Loucy (cell line): Measurements from ENCODE around the gene DNMBP.
"Not testable (repeated sequence)": the region's sequence is repeated elsewhere in the genome, so short reads cannot be mapped to it uniquely, and the experiment has no call there.

ENCODE experiments used
- H2AFZ ChIP-seq: fragments of 200-600 bp; sonication (generic); 2 replicates; pipeline ENCODE4 v1.6.0; 2016; ENCODE audit warnings: antibody characterized with exemption, mild to moderate bottlenecking, low read length, moderate library complexity
- H3F3A ChIP-seq: fragments of 200-600 bp; 2 replicates; pipeline ENCODE4 v1.6.0; 2016; ENCODE audit warnings: antibody characterized with exemption, low read depth, mild to moderate bottlenecking
- H3K27me3 ChIP-seq: fragments of 200-600 bp; sonication (generic); 2 replicates; pipeline ENCODE4 v1.6.1; 2014; ENCODE audit warnings: low read length, mild to moderate bottlenecking; ENCODE audit not compliant: insufficient read depth, poor library complexity, severe bottlenecking
- H3K36me3 ChIP-seq: fragments of 200-600 bp; sonication (generic); 2 replicates; pipeline ENCODE4 v1.6.1; 2016; ENCODE audit warnings: low read length; ENCODE audit not compliant: insufficient read depth
- H3K4me1 ChIP-seq: fragments of 200-600 bp; sonication (generic); 2 replicates; pipeline ENCODE4 v1.5.1; 2014; ENCODE audit warnings: low read length, mild to moderate bottlenecking; ENCODE audit not compliant: insufficient read depth, poor library complexity, severe bottlenecking
- H3K4me2 ChIP-seq: fragments of 200-600 bp; sonication (generic); 2 replicates; pipeline ENCODE4 v1.6.0; 2014; ENCODE audit warnings: antibody characterized with exemption, low read length, low read depth, mild to moderate bottlenecking; ENCODE audit not compliant: poor library complexity, severe bottlenecking
- H3K4me3 ChIP-seq: fragments of 200-600 bp; sonication (generic); 2 replicates; pipeline ENCODE4 v1.5.1; 2014; ENCODE audit warnings: low read length, mild to moderate bottlenecking, mixed read lengths; ENCODE audit not compliant: poor library complexity, severe bottlenecking
- H3K79me2 ChIP-seq: fragments of 200-600 bp; sonication (generic); 2 replicates; pipeline ENCODE4 v1.6.1; 2014; ENCODE audit warnings: low read length; ENCODE audit not compliant: insufficient read depth
- H3K9ac ChIP-seq: fragments of 200-600 bp; sonication (generic); 2 replicates; pipeline ENCODE4 v1.6.0; 2014; ENCODE audit warnings: mild to moderate bottlenecking, low read depth, low read length, moderate library complexity; ENCODE audit not compliant: poor library complexity, severe bottlenecking
- H3K9me2 ChIP-seq: fragments of 200-600 bp; sonication (generic); replicated peaks from 2 replicates; pipeline ENCODE4 v1.6.1; 2016; ENCODE audit warnings: low read depth, low read length, mixed read lengths
- H3K9me3 ChIP-seq: fragments of 200-600 bp; sonication (generic); 2 replicates; pipeline ENCODE4 v1.6.1; 2014; ENCODE audit warnings: mild to moderate bottlenecking, antibody characterized with exemption, low read length, low read depth; ENCODE audit not compliant: insufficient read depth
- H4K20me1 ChIP-seq: fragments of 200-600 bp; sonication (generic); 2 replicates; pipeline ENCODE4 v1.6.0; 2014; ENCODE audit warnings: antibody characterized with exemption, low read length, mild to moderate bottlenecking; ENCODE audit not compliant: insufficient read depth, poor library complexity, severe bottlenecking
- EZH2phosphoT487 ChIP-seq: fragments of 200-600 bp; IDR thresholded peaks from 2 replicates; pipeline ENCODE4 v1.6.1; 2018; ENCODE audit warnings: antibody characterized with exemption, mild to moderate bottlenecking, moderate library complexity, borderline replicate concordance
- TF ChIP-seq, protein P1 (sequence below): fragments of 200-600 bp; sonication (generic); conservative IDR thresholded peaks from 2 replicates; pipeline ENCODE4 v1.5.1; 2014; ENCODE audit warnings: mild to moderate bottlenecking, antibody characterized with exemption, low read length

DNMBP gene

DNA sequence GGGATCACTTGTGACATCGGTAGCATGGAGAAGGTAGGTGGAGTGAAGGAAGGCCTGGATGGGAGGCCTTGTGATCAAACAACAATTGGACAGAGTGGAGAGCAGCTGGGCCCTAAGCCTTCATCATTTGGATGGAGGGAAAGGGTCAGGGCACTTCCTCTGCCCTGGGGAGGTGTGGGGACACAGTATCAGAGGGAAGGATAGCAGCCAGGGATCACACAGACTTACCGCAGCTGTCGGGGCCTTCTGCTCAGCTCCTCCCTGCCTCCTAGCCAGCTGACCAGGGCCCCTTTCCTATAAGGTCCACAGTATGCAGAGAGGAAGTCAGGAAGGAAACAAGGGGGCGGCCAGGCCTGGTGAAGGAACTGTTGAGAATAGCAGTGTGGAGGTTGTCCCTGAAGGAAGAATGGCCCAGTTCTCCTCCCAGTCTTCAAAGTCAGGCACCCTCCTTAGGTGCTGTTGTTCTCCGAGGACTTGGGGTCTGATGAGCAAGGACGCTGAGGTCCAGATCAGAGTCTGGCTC lies 165.3 kb downstream of the DNMBP start:
- no peak overlapping the region for H2AFZ ChIP-seq
- H3K79me2 ChIP-seq, result no peaks in the 10 kb centered on the region
- H3K9me2 ChIP-seq, result no peaks in the 10 kb centered on the region
- H3K9me3 ChIP-seq, result no peaks in the 10 kb centered on the region
- H3K36me3 ChIP-seq, result no peaks in the 10 kb centered on the region
- H3K9ac ChIP-seq, result no peak overlapping the region
- H4K20me1 ChIP-seq, result no peaks in the 10 kb centered on the region
- no peaks in the 10 kb centered on the region for H3K27me3 ChIP-seq
- H3K4me1 ChIP-seq, result no peaks in the 10 kb centered on the region
- H3F3A ChIP-seq, result no peaks in the 10 kb centered on the region
- H3K4me3 ChIP-seq, result no peak overlapping the region
- no peak overlapping the region for H3K4me2 ChIP-seq
- TF ChIP-seq, protein P1, sequence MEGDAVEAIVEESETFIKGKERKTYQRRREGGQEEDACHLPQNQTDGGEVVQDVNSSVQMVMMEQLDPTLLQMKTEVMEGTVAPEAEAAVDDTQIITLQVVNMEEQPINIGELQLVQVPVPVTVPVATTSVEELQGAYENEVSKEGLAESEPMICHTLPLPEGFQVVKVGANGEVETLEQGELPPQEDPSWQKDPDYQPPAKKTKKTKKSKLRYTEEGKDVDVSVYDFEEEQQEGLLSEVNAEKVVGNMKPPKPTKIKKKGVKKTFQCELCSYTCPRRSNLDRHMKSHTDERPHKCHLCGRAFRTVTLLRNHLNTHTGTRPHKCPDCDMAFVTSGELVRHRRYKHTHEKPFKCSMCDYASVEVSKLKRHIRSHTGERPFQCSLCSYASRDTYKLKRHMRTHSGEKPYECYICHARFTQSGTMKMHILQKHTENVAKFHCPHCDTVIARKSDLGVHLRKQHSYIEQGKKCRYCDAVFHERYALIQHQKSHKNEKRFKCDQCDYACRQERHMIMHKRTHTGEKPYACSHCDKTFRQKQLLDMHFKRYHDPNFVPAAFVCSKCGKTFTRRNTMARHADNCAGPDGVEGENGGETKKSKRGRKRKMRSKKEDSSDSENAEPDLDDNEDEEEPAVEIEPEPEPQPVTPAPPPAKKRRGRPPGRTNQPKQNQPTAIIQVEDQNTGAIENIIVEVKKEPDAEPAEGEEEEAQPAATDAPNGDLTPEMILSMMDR, result no peak
- TF ChIP-seq EZH2phosphoT487, result no peak

GRCh38 chr10:99843310-99843709 lies 166.4 kb downstream of the DNMBP start:
- Histone ChIP-seq H3K4me2 (no peak overlapping the region), H3F3A (no peaks in the 10 kb centered on the region), H3K9me3 (no peaks in the 10 kb centered on the region), H3K4me1 (no peaks in the 10 kb centered on the region), H3K9me2 (no peaks in the 10 kb centered on the region), H3K79me2 (no peaks in the 10 kb centered on the region), H2AFZ (no peak overlapping the region), H3K36me3 (no peaks in the 10 kb centered on the region), H3K27me3 (no peaks in the 10 kb centered on the region), H3K4me3 (no peak overlapping the region), H3K9ac (no peak overlapping the region), H4K20me1 (no peaks in the 10 kb centered on the region)
- TF ChIP-seq, protein P1, result no peak
- no peak for TF ChIP-seq EZH2phosphoT487

- Histone ChIP-seq H4K20me1 (no peaks in the 10 kb centered on the region), H3K4me2 (no peak overlapping the region), H2AFZ (no peak overlapping the region), H3K9me3 (no peaks in the 10 kb centered on the region), H3F3A (no peaks in the 10 kb centered on the region), H3K36me3 (no peaks in the 10 kb centered on the region), H3K79me2 (no peaks in the 10 kb centered on the region), H3K9me2 (no peaks in the 10 kb centered on the region), H3K9ac (no peak overlapping the region), H3K4me1 (no peaks in the 10 kb centered on the region), H3K27me3 (no peaks in the 10 kb centered on the region), H3K4me3 (no peak overlapping the region)
- no peak for TF ChIP-seq EZH2phosphoT487
- TF ChIP-seq, protein P1, result no peak
Measured at GRCh38 chr10:99841746-99842145, 168.0 kb downstream of the DNMBP start.

DNA sequence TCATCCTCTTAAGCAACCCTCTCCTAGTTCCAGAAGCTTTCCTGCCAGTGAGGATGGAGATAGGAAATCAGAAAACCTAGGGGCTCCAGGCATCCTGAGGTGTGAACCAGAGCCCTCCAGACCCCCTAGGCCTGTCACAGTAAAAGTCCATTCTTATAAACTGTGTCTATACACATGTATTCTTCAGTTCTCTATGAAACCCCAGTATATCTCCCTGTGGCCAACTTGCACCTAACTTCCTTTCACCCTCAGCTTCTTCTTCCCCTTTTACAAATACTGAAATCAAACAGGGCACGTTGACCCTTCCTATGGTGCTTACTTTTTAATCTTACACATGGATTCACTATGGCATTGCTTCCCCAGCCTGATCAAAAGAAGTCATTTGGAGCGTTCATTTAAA lies 168.9 kb downstream of the DNMBP start:
- not testable (repeated sequence) for H3K4me2 ChIP-seq, H3K36me3 ChIP-seq

More for the DNA sequence above, 168.9 kb downstream of the DNMBP start:
- H4K20me1 ChIP-seq, H2AFZ ChIP-seq, H3K9me3 ChIP-seq, H3K9ac ChIP-seq, H3K27me3 ChIP-seq, H3K4me1 ChIP-seq, H3K79me2 ChIP-seq, H3K9me2 ChIP-seq, H3F3A ChIP-seq, H3K4me3 ChIP-seq: not testable (repeated sequence)
